Heart left ventricle (tissue), 16 donors: ENCODE data around the gene VPREB3. TPM values are rescaled to one million over a fixed set of nuclear protein-coding genes. Genes with fewer than 3 reads are reported as not detected.
"Not testable (repeated sequence)": the region's sequence is repeated elsewhere in the genome, so short reads cannot be mapped to it uniquely, and the experiment has no call there.

ENCODE experiments used
- ATAC-seq, 4 donors: fragments of 200-7000 bp; cut with Tn5 transposase; one replicate each; pipeline ENCODE4 v1.9.1; 2020 to 2022; ENCODE audit warnings: moderate library complexity in 4 of 4, mild to moderate bottlenecking in 3 of 4, moderate number of reproducible peaks in 1 of 4
- DNase-seq, 5 donors: peaks; one replicate each; pipeline ENCODE4 v3.0.0-alpha.2; 2020
- H3K27ac ChIP-seq, 12 donors: fragments of 200-600 bp; sonication (generic) in 4 of 12; one replicate each; pipeline versions ENCODE4 v1.5.0 to v1.8.0; 2016 to 2022; ENCODE audit warnings: mild to moderate bottlenecking in 2 of 12
- H3K27me3 ChIP-seq, 9 donors: fragments of 200-600 bp; sonication (generic) in 2 of 9; one replicate each; pipeline versions ENCODE4 v1.5.1 to v1.8.0; 2016 to 2022; ENCODE audit warnings: mild to moderate bottlenecking in 3 of 9
- H3K36me3 ChIP-seq, 9 donors: fragments of 200-600 bp; sonication (generic) in 2 of 9; one replicate each; pipeline versions ENCODE4 v1.5.0 to v1.8.0; 2018 to 2022; ENCODE audit warnings: mild to moderate bottlenecking in 2 of 9
- H3K4me1 ChIP-seq, 12 donors: fragments of 200-600 bp; sonication (generic) in 4 of 12; one replicate each; pipeline versions ENCODE4 v1.5.0 to v1.8.0; 2016 to 2022; ENCODE audit warnings: mild to moderate bottlenecking in 3 of 12
- H3K4me3 ChIP-seq, 12 donors: fragments of 200-600 bp; sonication (generic) in 4 of 12; one replicate each; pipeline versions ENCODE4 v1.5.0 to v1.8.0; 2017 to 2022; ENCODE audit warnings: mild to moderate bottlenecking in 9 of 12, moderate library complexity in 4 of 12
- H3K9me3 ChIP-seq, 12 donors: fragments of 200-600 bp; sonication (generic) in 4 of 12; one replicate each; pipeline versions ENCODE4 v1.5.0 to v1.8.0; 2016 to 2022; ENCODE audit warnings: mild to moderate bottlenecking in 1 of 12
- CTCF ChIP-seq, 12 donors: fragments of 200-600 bp; sonication (generic) in 4 of 12; IDR thresholded peaks; one replicate each; pipeline versions ENCODE4 v1.5.0 to v1.8.0; 2018 to 2022; ENCODE audit warnings: antibody characterized with exemption in 12 of 12, mild to moderate bottlenecking in 5 of 12
- POLR2A ChIP-seq, 2 donors: fragments of 450-650 bp; IDR thresholded peaks; one replicate each; pipeline ENCODE4 v1.6.1; 2017; ENCODE audit warnings: antibody characterized with exemption in 2 of 2, mild to moderate bottlenecking in 2 of 2, moderate library complexity in 2 of 2
- WGBS, 4 donors: extraction: QIAGEN DNeasy Blood & Tissue Kit in 2 of 4; methylation state at CpG; one replicate each; pipeline versions ENCODE4 v1.1.5 to v1.1.7; 2013 to 2018; 5-methylcytosine and 5-hydroxymethylcytosine counted together
- intact Hi-C, 10 donors: fragments of 100-400 bp; cut with DNase I; formaldehyde crosslinking; loops; one replicate each; pipeline versions ENCODE4 v1.11.1 to v1.14.2; 2022
- polyA plus RNA-seq, 2 donors: library from polyadenylated mRNA; stranded (reverse); fragments of 200-250 nt; gene quantifications; one replicate each; pipeline ENCODE4 v1.2.3, GENCODE V29; 2013
- total RNA-seq, 9 donors: library from RNA; depleted of rRNA in 2 of 9; stranded (reverse); fragments of >200 nt in 2 of 9; fragmentation: NEBNext Ultra II Directional in 3 of 9; extraction: Animal tissue kit (Norgen Biotek cat#: 25700) in 3 of 9; gene quantifications; one replicate each; pipeline versions ENCODE4 v1.1.0 to v1.2.4, GENCODE V29; 2016 to 2023
- donor health status: ischemic (EF 13 %, LVEDD 7.1; RV severe dilation, severe dysfunction).
- donor health status: healthy with polysubstance abuse.
- donor health status: DM: no; HTN: yes; CAD: no.
- donor health status: DM: no; HTN: no; CAD: no.
- donor health status: ischemic (EF 25% LVEDD 6.9; RV normal size, moderate dysfunction).
- donor health status: ischemic (EF 25% LVEDD 5.7; RV mildly dilated, moderate dysfunction).
- donor health status: healthy.
- donor health status: DM: yes; HTN: yes; CAD: no.
- donor health status: ischemic (EF 35%, LVEDD 5.7; RV mildly dilated, moderate dysfunction).
- donor health status: nonischemic (EF 11% LVEDD 7.7; RV severe dilation, severe dysfunction).
- donor health status: DM: yes; HTN: yes; CAD: no.
- donor health status: PGD.
- donor health status: ischemic (EF 29% LVEDD 5.4; RV normal size, mild dysfunction).
- donor health status: nonischemic (EF 23%, LVEDD 6.1; RV moderate dilation, normal function).

The VPREB3 gene
- total and polyA plus RNA-seq, 11 donors: 0.63 to 3.2 (median 0.77) TPM; not detected in 3

GRCh38 chr22:23744001-23744400, 10.2 kb downstream of the VPREB3 start:
- Histone ChIP-seq H3K36me3 (peaks cover 0 to 34% (median 26%) of the 10 kb centered on the region in 9 donors), H3K4me3 (no peak overlapping the region), H3K9me3 (peaks cover 0 to 7% (median 0%) of the 10 kb centered on the region in 12 donors), H3K27ac (no peak overlapping the region), H3K27me3 (no peaks in the 10 kb centered on the region), H3K4me1 (peaks cover 0 to 17% (median 7%) of the 10 kb centered on the region in 12 donors)
- 90 to 97% (median 95%) methylated on average over 9 to 13 of the region's 13 CpGs for WGBS, 4 donors
- ATAC-seq (no peak), DNase-seq (no peak)
- intact Hi-C loops: no loop called here
- TF ChIP-seq POLR2A (IDR thresholded peaks at IDR 0.05): no peak
- TF ChIP-seq CTCF (IDR thresholded peaks at IDR 0.05): no peak

- Histone ChIP-seq H3K27ac (peak overlapping the region in 3 of 12 donors; percentile 24 to 37 (median 27)), H3K4me1 (peaks cover 0 to 17% (median 7%) of the 10 kb centered on the region in 12 donors), H3K36me3 (peaks cover 0 to 34% (median 26%) of the 10 kb centered on the region in 9 donors), H3K27me3 (no peaks in the 10 kb centered on the region), H3K9me3 (peaks cover 0 to 7% (median 0%) of the 10 kb centered on the region in 12 donors), H3K4me3 (no peak overlapping the region)
- intact Hi-C loops: no loop called here
- DNase-seq (peak in 2 of 5 donors; percentile 37 to 51), ATAC-seq (peak in 2 of 4 donors; percentile 8 to 16)
- 60 to 81% (median 70%) methylated on average over 2 of the region's 2 CpGs for WGBS, 4 donors
- no peak for TF ChIP-seq CTCF (IDR thresholded peaks at IDR 0.05)
- no peak for TF ChIP-seq POLR2A (IDR thresholded peaks at IDR 0.05)
Observed at GRCh38 chr22:23743303-23743705, 10.9 kb downstream of the VPREB3 start.

- intact Hi-C loops: loop anchor here in 1 of 10 donors (1.0 kb wide), 1 partner anchor 25 kb away; no protein-coding TSS in a partner anchor
- H3K36me3 ChIP-seq: peaks cover 0 to 34% (median 26%) of the 10 kb centered on the region in 9 donors
- WGBS, 4 donors: 54 to 59% (median 57%) methylated on average over 6 to 7 of the region's 7 CpGs
- H3K27me3 ChIP-seq: no peaks in the 10 kb centered on the region
- ATAC-seq (peak; percentile 83 to 94 (median 92)), DNase-seq (peak in 3 of 5 donors; percentile 49 to 68 (median 64))
- peak overlapping the region in 4 of 12 donors; percentile 24 to 37 (median 30) for H3K27ac ChIP-seq
- TF ChIP-seq POLR2A (IDR thresholded peaks at IDR 0.05): no peak
- TF ChIP-seq CTCF (IDR thresholded peaks at IDR 0.05): no peak
- H3K4me3 ChIP-seq: no peak overlapping the region
- H3K4me1 ChIP-seq: peaks cover 0 to 17% (median 7%) of the 10 kb centered on the region in 12 donors
- peaks cover 0 to 7% (median 0%) of the 10 kb centered on the region in 12 donors for H3K9me3 ChIP-seq
Observed at GRCh38 chr22:23742505-23743264, 11.5 kb downstream of the VPREB3 start.

GRCh38 chr22:23737696-23738095, 16.5 kb downstream of the VPREB3 start:
- no peak for TF ChIP-seq POLR2A (IDR thresholded peaks at IDR 0.05)
- no peak for TF ChIP-seq CTCF (IDR thresholded peaks at IDR 0.05)
- Histone ChIP-seq H3K27ac (no peak overlapping the region), H3K9me3 (no peaks in the 10 kb centered on the region), H3K36me3 (peaks cover 0 to 8% (median 4%) of the 10 kb centered on the region in 9 donors), H3K4me3 (no peak overlapping the region), H3K27me3 (no peaks in the 10 kb centered on the region), H3K4me1 (peaks cover 0 to 10% (median 4%) of the 10 kb centered on the region in 12 donors)
- no peak for ATAC-seq
- no peak for DNase-seq
- intact Hi-C loops: loop anchor here in 1 of 10 donors (5.0 kb wide), 1 partner anchor 50 kb away; no protein-coding TSS in a partner anchor

GRCh38 chr22:23728108-23728507, 26.1 kb downstream of the VPREB3 start:
- H3K4me3 ChIP-seq, H3K27ac ChIP-seq, H3K27me3 ChIP-seq, intact Hi-C loops, ATAC-seq, H3K4me1 ChIP-seq, H3K36me3 ChIP-seq, DNase-seq, H3K9me3 ChIP-seq: not testable (repeated sequence)
- WGBS, 4 donors: 79 to 88% (median 87%) methylated on average over 4 of the region's 4 CpGs
